ENCODE data around the gene C9orf43. TPM values are rescaled to one million over a fixed set of nuclear protein-coding genes. Genes with fewer than 3 reads are reported as not detected.

C9orf43 gene
- total and polyA plus RNA-seq, 9 of the 15 experiments (the other 6 are each of a cell fraction or from before 2014, with no cell fraction given), result 0.21 to 0.58 (median 0.33) TPM

GRCh38 chr9:113401027-113401792 is 9.3 kb upstream of the C9orf43 start, which contains the start of gene ALAD (continued):
- TF ChIP-seq MGA (IDR thresholded peaks at IDR 0.05), result no peak
- 0 out of 2 replicates have a peak, but pooled peaks have one; percentile 67 for TF ChIP-seq NR2C2 (CRISPR knock-in tag; IDR thresholded peaks at IDR 0.05)
- TF ChIP-seq NR2C2 (tag; IDR thresholded peaks at IDR 0.05), result peak; percentile 84
- peak; percentile 33; the same call in 1 of the 2 replicates for TF ChIP-seq JUN (IDR thresholded peaks at IDR 0.05; ENCODE audit: borderline replicate concordance, low read depth, low read length)
- no peak for TF ChIP-seq JUN (CRISPR knock-in tag; IDR thresholded peaks at IDR 0.05; ENCODE audit: borderline replicate concordance)
- no peak for TF ChIP-seq TAF9B (IDR thresholded peaks at IDR 0.05; ENCODE audit: partially characterized antibody)
- TF ChIP-seq HEY1 (CRISPR knock-in tag; IDR thresholded peaks at IDR 0.05; ENCODE audit: borderline replicate concordance), result no peak
- peak in 2 of 3 experiments; percentile 3 to 47 for TF ChIP-seq YY1 (IDR thresholded peaks at IDR 0.05; ENCODE audit: borderline replicate concordance in 1 of 3, control insufficient read depth in 1 of 3, extremely low read depth in 1 of 3, insufficient read depth in 3 of 3, insufficient read length in 1 of 3, insufficient replicate concordance in 2 of 3, low read depth in 1 of 3, low read length in 2 of 3)
- TF ChIP-seq SMAD4 (CRISPR knock-in tag; conservative IDR thresholded peaks at IDR 0.05), result peak; percentile 64; the same call in 1 of the 2 replicates
- TF ChIP-seq LARP7 (IDR thresholded peaks at IDR 0.05), result no peak
- no peak for TF ChIP-seq CREB3L1 (IDR thresholded peaks at IDR 0.05; ENCODE audit: borderline replicate concordance, low read depth)
- 0 out of 2 replicates have a peak, but pooled peaks have one; percentile 51 for TF ChIP-seq ZNF384 (IDR thresholded peaks at IDR 0.05; ENCODE audit: low read depth, low read length)
- TF ChIP-seq FIP1L1 (IDR thresholded peaks at IDR 0.05; ENCODE audit: low read depth, low read length, poor library complexity, severe bottlenecking), result no peak
- 0 out of 2 replicates have a peak, but pooled peaks have one; percentile 24 for TF ChIP-seq NR1H2 (CRISPR knock-in tag; IDR thresholded peaks at IDR 0.05)
